ENCODE data around the gene DYNC1H1.

DNA sequence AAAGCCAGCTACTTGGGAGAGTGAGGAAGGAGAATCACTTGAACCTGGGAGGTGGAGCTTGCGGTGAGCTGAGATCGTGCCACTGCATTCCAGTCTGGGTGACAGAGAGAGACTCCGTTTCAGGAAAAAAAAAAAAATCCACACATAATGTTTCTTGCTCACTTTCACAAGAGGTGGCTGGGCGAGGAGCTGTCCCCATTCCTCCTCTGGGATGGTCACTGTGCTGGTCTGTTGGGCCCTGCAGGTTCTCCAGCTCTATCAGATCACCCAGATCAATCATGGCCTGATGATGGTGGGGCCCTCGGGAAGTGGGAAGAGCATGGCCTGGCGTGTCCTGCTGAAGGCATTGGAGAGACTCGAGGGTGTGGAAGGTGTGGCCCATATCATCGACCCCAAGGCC is 47.3 kb downstream of the DYNC1H1 start:
- TF ChIP-seq, protein P1, sequence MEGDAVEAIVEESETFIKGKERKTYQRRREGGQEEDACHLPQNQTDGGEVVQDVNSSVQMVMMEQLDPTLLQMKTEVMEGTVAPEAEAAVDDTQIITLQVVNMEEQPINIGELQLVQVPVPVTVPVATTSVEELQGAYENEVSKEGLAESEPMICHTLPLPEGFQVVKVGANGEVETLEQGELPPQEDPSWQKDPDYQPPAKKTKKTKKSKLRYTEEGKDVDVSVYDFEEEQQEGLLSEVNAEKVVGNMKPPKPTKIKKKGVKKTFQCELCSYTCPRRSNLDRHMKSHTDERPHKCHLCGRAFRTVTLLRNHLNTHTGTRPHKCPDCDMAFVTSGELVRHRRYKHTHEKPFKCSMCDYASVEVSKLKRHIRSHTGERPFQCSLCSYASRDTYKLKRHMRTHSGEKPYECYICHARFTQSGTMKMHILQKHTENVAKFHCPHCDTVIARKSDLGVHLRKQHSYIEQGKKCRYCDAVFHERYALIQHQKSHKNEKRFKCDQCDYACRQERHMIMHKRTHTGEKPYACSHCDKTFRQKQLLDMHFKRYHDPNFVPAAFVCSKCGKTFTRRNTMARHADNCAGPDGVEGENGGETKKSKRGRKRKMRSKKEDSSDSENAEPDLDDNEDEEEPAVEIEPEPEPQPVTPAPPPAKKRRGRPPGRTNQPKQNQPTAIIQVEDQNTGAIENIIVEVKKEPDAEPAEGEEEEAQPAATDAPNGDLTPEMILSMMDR (IDR thresholded peaks at IDR 0.05), result no peak
- TF ChIP-seq POLR2A (IDR thresholded peaks at IDR 0.05), result no peak
